Osteoblast (primary cell): ENCODE results near the gene CDC14A. TPM values are rescaled to one million over a fixed set of nuclear protein-coding genes. Genes with fewer than 3 reads are reported as not detected.

ENCODE experiments used
- DNase-seq: peaks from one replicate; pipeline ENCODE4 v3.0.0; 2011; ENCODE audit warnings: low spot score, mixed read lengths; ENCODE audit not compliant: insufficient read length; ENCODE audit errors: missing footprints
- H2AFZ ChIP-seq: 2 replicates; pipeline ENCODE4 v1.6.0; 2011; ENCODE audit warnings: mild to moderate bottlenecking, low read length
- H3K27ac ChIP-seq: 2 replicates; pipeline ENCODE4 v1.5.1; 2011; ENCODE audit warnings: mild to moderate bottlenecking, low read depth, low read length, moderate library complexity
- H3K27me3 ChIP-seq: 2 replicates; pipeline ENCODE4 v1.6.0; 2012; ENCODE audit warnings: mild to moderate bottlenecking, control low read depth, inconsistent platforms, low read length, moderate library complexity; ENCODE audit not compliant: insufficient read depth
- H3K36me3 ChIP-seq: 2 replicates; pipeline ENCODE4 v1.5.1; 2011; ENCODE audit warnings: mild to moderate bottlenecking, low read length, control low read depth, moderate library complexity; ENCODE audit not compliant: insufficient read depth
- H3K4me1 ChIP-seq: 2 replicates; pipeline ENCODE4 v1.5.1; 2011; ENCODE audit warnings: mild to moderate bottlenecking, low read length, control low read depth, moderate library complexity; ENCODE audit not compliant: insufficient read depth
- H3K4me2 ChIP-seq: 2 replicates; pipeline ENCODE4 v1.6.0; 2011; ENCODE audit warnings: mild to moderate bottlenecking, low read length; ENCODE audit not compliant: insufficient read depth
- H3K4me3 ChIP-seq: fragments of 200-600 bp; sonication (generic); 3 replicates; pipeline ENCODE4 v1.5.1; 2012; ENCODE audit warnings: mild to moderate bottlenecking, low read length, inconsistent platforms; ENCODE audit not compliant: insufficient read depth
- H3K79me2 ChIP-seq: 2 replicates; pipeline ENCODE4 v1.6.0; 2012; ENCODE audit warnings: mild to moderate bottlenecking, low read length, control low read depth, inconsistent platforms; ENCODE audit not compliant: insufficient read depth
- H3K9me3 ChIP-seq: 2 replicates; pipeline ENCODE4 v1.5.1; 2011; ENCODE audit warnings: low read depth, low read length, control low read depth
- H4K20me1 ChIP-seq: 2 replicates; pipeline ENCODE4 v1.6.0; 2012; ENCODE audit warnings: mild to moderate bottlenecking, low read length, control low read depth; ENCODE audit not compliant: insufficient read depth
- total RNA-seq: library from RNA; depleted of rRNA; stranded (reverse); fragments of >200 nt; gene quantifications from 2 replicates; pipeline ENCODE4 v1.2.3, GENCODE V29; 2012
- TF ChIP-seq, protein P1 (sequence below): IDR thresholded peaks from 2 replicates; pipeline ENCODE4 v1.5.1; 2011; ENCODE audit warnings: mild to moderate bottlenecking, low read depth, low read length, moderate library complexity; ENCODE audit errors: extremely low read depth

CDC14A gene
- total RNA-seq, 1 donor = 6.9 TPM

DNA sequence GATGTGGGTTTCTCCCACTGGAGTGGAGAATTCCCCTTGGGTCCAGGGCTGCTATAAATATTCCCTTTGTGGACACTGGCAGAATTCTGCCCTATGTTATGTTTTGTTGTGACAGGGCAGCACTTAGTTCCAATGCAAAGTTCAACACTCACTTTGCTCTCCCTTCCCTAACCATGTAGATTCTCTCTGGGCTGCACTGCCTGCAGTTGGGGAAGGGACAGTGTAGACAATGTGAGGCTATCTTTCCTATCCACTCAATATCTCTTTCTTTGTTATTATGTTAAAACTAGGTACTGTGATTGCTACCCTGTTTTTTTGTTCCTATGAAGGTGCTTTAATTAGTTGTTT is 205.3 kb downstream of the CDC14A start:
- TF ChIP-seq, protein P1, sequence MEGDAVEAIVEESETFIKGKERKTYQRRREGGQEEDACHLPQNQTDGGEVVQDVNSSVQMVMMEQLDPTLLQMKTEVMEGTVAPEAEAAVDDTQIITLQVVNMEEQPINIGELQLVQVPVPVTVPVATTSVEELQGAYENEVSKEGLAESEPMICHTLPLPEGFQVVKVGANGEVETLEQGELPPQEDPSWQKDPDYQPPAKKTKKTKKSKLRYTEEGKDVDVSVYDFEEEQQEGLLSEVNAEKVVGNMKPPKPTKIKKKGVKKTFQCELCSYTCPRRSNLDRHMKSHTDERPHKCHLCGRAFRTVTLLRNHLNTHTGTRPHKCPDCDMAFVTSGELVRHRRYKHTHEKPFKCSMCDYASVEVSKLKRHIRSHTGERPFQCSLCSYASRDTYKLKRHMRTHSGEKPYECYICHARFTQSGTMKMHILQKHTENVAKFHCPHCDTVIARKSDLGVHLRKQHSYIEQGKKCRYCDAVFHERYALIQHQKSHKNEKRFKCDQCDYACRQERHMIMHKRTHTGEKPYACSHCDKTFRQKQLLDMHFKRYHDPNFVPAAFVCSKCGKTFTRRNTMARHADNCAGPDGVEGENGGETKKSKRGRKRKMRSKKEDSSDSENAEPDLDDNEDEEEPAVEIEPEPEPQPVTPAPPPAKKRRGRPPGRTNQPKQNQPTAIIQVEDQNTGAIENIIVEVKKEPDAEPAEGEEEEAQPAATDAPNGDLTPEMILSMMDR = no peak
- H3K36me3 ChIP-seq = no peaks in the 10 kb centered on the region
- H4K20me1 ChIP-seq = no peaks in the 10 kb centered on the region
- H3K27ac ChIP-seq = no peak overlapping the region
- H3K4me1 ChIP-seq = no peaks in the 10 kb centered on the region
- H2AFZ ChIP-seq = peak overlapping the region; percentile 22
- H3K4me2 ChIP-seq = no peak overlapping the region
- no peak for DNase-seq
- no peak overlapping the region for H3K4me3 ChIP-seq
- peaks cover 2% of the 10 kb centered on the region for H3K9me3 ChIP-seq
- H3K27me3 ChIP-seq = no peaks in the 10 kb centered on the region
- no peaks in the 10 kb centered on the region for H3K79me2 ChIP-seq

GRCh38 chr1:100565533-100565932 is 213.2 kb downstream of the CDC14A start:
- Histone ChIP-seq H3K36me3 (no peaks in the 10 kb centered on the region), H3K27ac (no peak overlapping the region), H3K79me2 (no peaks in the 10 kb centered on the region), H2AFZ (no peak overlapping the region), H3K27me3 (no peaks in the 10 kb centered on the region), H4K20me1 (no peaks in the 10 kb centered on the region), H3K9me3 (no peaks in the 10 kb centered on the region), H3K4me3 (no peak overlapping the region), H3K4me2 (no peak overlapping the region), H3K4me1 (no peaks in the 10 kb centered on the region)
- no peak for DNase-seq
- TF ChIP-seq, protein P1 = no peak

GRCh38 chr1:100565937-100566699 is 213.8 kb downstream of the CDC14A start:
- Histone ChIP-seq H3K27ac (no peak overlapping the region), H3K4me2 (no peak overlapping the region), H3K4me1 (no peaks in the 10 kb centered on the region), H3K36me3 (no peaks in the 10 kb centered on the region), H3K4me3 (no peak overlapping the region), H3K27me3 (no peaks in the 10 kb centered on the region), H3K79me2 (no peaks in the 10 kb centered on the region), H2AFZ (no peak overlapping the region), H4K20me1 (no peaks in the 10 kb centered on the region), H3K9me3 (no peaks in the 10 kb centered on the region)
- DNase-seq = no peak
- TF ChIP-seq, protein P1 = no peak

- Histone ChIP-seq H3K4me2 (no peak overlapping the region), H3K79me2 (no peaks in the 10 kb centered on the region), H3K4me3 (no peak overlapping the region), H4K20me1 (no peaks in the 10 kb centered on the region), H3K9me3 (no peaks in the 10 kb centered on the region), H3K27ac (no peak overlapping the region), H3K27me3 (no peaks in the 10 kb centered on the region), H3K4me1 (no peaks in the 10 kb centered on the region), H3K36me3 (no peaks in the 10 kb centered on the region), H2AFZ (no peak overlapping the region)
- no peak for DNase-seq
- TF ChIP-seq, protein P1 = no peak
Measured at GRCh38 chr1:100567062-100567461, 214.8 kb downstream of the CDC14A start.

Other genes starting within 250 kb of the CDC14A start
- 2.1 and 2.5 TPM in 2 replicates for gene SASS6, start 219.6 kb upstream of the CDC14A start, total RNA-seq
- gene TRMT13, start 219.3 kb upstream of the CDC14A start, total RNA-seq = 9.7 and 10.9 TPM in 2 replicates
- 0.36 and 1.2 TPM in 2 replicates for gene LRRC39, start 174.2 kb upstream of the CDC14A start, total RNA-seq
- 6.9 and 8.0 TPM in 2 replicates for gene DBT, start 102.7 kb upstream of the CDC14A start, total RNA-seq
- 31.2 and 38.7 TPM in 2 replicates for gene RTCA, start 86.3 kb upstream of the CDC14A start, total RNA-seq
- gene GPR88, start 185.6 kb downstream of the CDC14A start, total RNA-seq = 0.72 and 0.88 TPM in 2 replicates